GM18870 (cell line): ENCODE data around the gene SPRED2.

Experiments
- ATAC-seq: cut with Tn5 transposase; IDR thresholded peaks from one replicate; pipeline ENCODE4 v1.9.1; 2021; ENCODE audit warnings: moderate library complexity; ENCODE audit not compliant: unreplicated experiment

SPRED2 gene

GRCh38 chr2:65416945-65417344 lies 15.5 kb downstream of the SPRED2 start:
- no peak for ATAC-seq

- ATAC-seq: no peak
Observed at GRCh38 chr2:65416321-65416720, 16.1 kb downstream of the SPRED2 start.

DNA sequence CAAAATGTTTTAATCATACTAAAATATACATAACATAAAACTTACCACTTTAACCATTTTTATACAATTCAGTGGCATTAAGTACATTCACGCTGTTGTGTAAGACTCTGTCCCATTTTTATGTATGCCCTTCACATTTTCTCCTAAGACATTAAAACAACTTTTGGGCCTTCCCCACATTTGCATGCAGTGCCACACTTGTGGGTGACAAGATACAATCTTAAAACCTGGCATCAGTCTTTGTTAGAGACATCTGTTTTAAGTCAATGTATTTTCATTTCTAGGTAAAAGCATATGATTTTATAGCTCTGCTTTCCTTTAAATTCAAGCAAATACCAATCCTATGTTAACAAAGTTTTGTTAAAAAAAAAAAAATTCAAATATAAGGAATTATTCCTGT lies 17.3 kb downstream of the SPRED2 start:
- no peak for ATAC-seq

DNA sequence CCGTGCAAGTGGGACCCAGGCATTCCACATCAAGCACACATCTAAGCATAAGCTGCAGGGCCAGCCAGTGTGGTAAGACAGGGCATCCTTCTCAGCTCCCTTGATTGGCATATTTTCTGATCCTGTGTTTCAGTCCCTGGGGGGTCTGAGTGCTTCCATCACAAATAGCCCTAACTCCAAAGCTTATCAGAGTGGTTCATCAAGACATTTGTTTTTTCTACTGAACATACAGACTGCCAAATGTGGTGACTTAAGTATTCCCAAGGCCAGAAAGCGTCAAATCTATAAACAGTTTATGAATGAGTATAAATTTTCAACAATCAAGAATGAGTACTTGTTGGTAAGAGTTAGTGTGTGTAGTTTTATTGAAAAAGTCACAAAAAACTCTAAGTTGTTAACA lies 18.8 kb downstream of the SPRED2 start:
- ATAC-seq: no peak

DNA sequence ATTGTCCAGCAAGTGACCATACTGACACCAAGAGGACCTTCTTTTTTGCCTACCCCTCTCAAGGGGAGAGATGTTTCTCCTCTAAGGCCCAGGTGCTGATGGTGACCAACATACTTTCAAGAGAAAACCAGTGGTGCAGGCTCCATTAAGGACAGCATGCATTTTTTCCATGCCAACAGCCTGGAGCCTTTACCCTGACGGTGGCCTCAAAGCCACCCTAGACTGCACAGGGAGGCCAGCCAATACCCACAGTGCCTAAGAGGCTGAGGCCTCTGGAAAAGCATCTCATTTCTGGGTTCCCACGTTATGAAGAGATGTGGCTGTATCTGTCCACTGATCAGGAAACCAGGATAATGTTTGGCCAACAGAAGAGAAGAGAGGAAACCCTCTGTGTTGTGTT lies 19.3 kb downstream of the SPRED2 start:
- ATAC-seq: no peak

DNA sequence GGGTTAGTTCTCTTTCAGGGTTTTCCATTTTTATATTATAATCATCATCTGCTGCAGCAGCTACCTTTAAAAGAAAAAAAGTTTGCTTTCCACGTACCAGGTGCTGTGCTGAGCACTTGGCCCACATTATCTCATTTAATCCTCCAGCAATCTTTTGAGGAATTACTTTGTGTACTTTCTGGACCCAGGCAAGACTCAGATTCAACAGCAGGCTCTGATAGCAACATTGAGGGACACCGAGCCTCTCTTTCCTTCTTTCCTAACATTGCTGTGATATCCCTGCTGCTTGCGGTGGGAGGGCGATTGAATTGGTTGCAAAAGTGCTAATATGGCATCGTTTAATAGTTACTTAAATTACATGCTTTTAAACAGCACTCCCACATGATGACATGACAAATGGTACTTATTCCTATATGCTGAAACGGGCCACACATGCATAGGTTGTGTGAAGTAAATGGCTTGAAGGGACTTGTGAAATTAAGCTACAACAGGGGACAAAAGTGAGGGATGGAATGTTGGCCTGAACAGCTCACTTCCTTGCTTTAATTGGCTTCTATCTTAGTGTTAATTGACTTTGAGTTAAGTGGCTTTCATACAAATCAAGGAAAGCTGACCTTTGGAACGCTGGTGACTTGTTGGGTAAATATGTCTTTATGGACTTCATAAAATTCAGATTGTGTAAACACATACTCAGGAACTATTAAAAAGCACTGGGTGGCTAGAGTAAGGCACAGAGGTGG lies 21.2 kb downstream of the SPRED2 start:
- no peak for ATAC-seq

DNA sequence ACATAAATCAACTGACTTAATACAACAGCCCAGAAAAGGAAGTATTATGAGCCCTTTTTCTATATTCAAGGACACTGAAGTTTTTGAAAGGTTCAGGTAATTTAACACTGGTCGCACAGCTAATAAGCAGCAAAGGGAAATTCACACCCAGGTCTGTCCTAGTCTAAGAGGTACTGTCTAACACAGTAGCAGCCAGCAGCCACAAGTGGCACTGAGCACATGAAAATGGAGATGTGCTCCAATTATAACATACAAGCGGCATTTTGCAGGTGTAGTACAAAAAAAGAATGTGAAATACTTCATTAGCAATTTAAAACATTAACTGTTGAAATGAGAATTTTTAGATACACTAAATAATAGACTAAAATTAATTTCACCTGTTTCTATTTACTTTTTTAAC lies 23.4 kb downstream of the SPRED2 start:
- ATAC-seq: no peak

GRCh38 chr2:65407240-65407639 lies 25.2 kb downstream of the SPRED2 start:
- no peak for ATAC-seq

- ATAC-seq: no peak
Observed at GRCh38 chr2:65404988-65405697, 27.3 kb downstream of the SPRED2 start.

DNA sequence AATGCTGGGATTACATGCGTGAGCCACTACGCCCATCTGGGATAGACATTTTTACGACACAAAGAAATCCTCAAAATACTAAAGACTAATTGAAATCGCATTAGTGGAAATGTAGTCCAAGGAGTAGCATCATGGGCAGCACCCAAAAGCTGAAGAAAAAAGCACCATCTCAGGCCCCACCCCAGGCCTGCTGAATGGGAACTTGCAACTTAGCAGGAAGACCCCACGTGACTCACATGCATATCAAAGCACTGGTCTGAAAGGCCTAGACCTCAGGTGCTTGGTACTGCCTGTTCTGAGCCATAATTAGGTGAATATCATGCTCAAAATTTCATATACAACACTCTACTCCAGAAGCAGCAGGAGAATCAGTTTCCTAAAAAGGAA lies 28.9 kb downstream of the SPRED2 start:
- no peak for ATAC-seq

DNA sequence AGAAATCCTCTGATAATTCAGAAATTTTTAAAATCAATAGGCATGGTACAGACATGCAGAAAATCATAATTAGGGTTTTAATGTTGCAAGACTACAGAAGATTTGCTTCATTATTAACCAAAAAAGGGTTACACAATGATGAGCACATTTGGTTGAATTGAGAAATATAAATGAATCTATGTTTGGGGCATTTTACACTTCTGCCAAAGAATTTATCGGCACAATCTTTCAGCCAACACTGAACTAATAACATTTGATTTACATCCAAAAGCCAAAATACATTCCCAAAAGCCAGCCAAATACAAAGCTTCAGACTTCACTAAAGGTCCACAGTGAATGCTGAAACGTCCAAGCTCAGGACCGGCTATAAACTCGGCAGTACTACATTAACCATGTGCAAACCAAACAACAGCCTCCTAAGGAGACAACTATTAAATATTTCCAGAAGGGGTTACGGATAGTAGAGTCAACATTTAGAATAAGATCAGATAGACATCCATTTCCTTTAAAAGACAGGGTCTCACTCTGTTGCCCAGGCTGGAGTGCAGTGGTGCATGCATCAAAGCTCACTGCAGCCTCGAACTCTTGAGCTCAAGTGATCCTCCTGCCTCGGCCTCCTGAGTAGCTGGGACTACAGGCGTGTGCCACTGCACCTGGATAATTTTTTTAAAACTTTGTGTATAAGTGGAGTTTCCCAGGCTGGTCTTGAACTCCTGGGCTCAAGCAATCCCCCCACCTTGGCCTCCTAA lies 29.4 kb downstream of the SPRED2 start:
- no peak for ATAC-seq

GRCh38 chr2:65402323-65402722 lies 30.1 kb downstream of the SPRED2 start:
- no peak for ATAC-seq

- peak; percentile 46 for ATAC-seq
Observed at GRCh38 chr2:65397122-65397521, 35.3 kb downstream of the SPRED2 start.

- no peak for ATAC-seq
Observed at GRCh38 chr2:65396348-65397026, 35.9 kb downstream of the SPRED2 start.

GRCh38 chr2:65395621-65396347 lies 36.6 kb downstream of the SPRED2 start:
- no peak for ATAC-seq

GRCh38 chr2:65393743-65394422 lies 38.5 kb downstream of the SPRED2 start:
- ATAC-seq: no peak

GRCh38 chr2:65393046-65393445 lies 39.4 kb downstream of the SPRED2 start:
- no peak for ATAC-seq

DNA sequence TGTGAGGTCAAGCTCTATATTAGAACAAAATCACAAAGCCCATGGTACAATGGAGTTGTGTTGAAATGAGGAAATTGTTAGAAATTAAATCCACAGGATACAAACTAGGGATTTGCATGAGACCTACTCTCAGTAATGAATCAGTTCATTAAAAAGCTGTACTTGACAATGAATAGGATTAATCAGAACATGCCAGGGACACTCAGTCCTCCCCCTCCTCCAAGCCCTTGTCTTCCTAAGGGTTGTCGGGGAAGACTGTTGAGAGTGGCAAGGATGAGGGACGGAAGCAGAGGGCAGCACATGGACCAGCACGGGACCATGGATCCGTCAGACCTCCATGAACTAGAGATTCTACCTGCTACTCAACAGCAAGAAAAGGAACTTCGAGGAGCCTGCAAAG lies 39.8 kb downstream of the SPRED2 start:
- ATAC-seq: no peak

- peak; percentile 75 for ATAC-seq
Observed at GRCh38 chr2:65390134-65390533, 42.3 kb downstream of the SPRED2 start.

- ATAC-seq: no peak
Observed at GRCh38 chr2:65389476-65389875, 42.9 kb downstream of the SPRED2 start.
